Measurements from ENCODE around the gene MRPL14. TPM values are rescaled to one million over a fixed set of nuclear protein-coding genes. Genes with fewer than 3 reads are reported as not detected.

The MRPL14 gene
- total and polyA plus RNA-seq, 2 of the 8 experiments (the other 6 are each of a cell fraction or from before 2014, with no cell fraction given), result 82.0 to 97.1 TPM

- FAIRE-seq, result no peak
- Histone ChIP-seq H3K9ac (replicated peaks in 1 of 4; ENCODE audit: extremely low read depth in 1 of 4, low read depth in 3 of 4, low read length in 3 of 4) (no peak within 1 kb of the TSS), H2BK5ac (ENCODE audit: low read depth, low read length) (0 out of 2 replicates have a peak within 1 kb of the TSS, but pooled peaks have one; percentile 23), H3K27me3 (replicated peaks in 1 of 4; ENCODE audit: control insufficient read depth in 3 of 4, extremely low read depth in 1 of 4, insufficient read depth in 3 of 4, low read length in 3 of 4) (no peaks in the 10 kb centered on the region), H3K36me3 (ENCODE audit: control insufficient read depth in 2 of 4, insufficient read depth in 4 of 4, low read length in 3 of 4) (peaks cover 0 to 1% (median 0%) of the 10 kb centered on the region in 4 experiments; a peak in 1 of 8 replicates), H3K4ac (replicated peaks; ENCODE audit: insufficient read length, low read depth, low read length) (no peak within 1 kb of the TSS), H4K91ac (replicated peaks; ENCODE audit: insufficient read length, low read length) (no peak within 1 kb of the TSS), H4K8ac (ENCODE audit: extremely low read depth, insufficient read depth, low read length) (no peak within 1 kb of the TSS), H3K27ac (ENCODE audit: low read depth, low read length) (no peak within 1 kb of the TSS), H2BK15ac (ENCODE audit: low read length) (peak within 1 kb of the TSS; percentile 53; the same call in 1 of the 2 replicates), H2BK120ac (replicated peaks; ENCODE audit: low read depth, low read length) (no peak within 1 kb of the TSS), H4K20me1 (replicated peaks in 1 of 2; ENCODE audit: control insufficient read depth in 1 of 2, insufficient read depth in 2 of 2, low read length in 2 of 2) (no peaks in the 10 kb centered on the region), H2BK20ac (ENCODE audit: low read length) (0 out of 2 replicates have a peak within 1 kb of the TSS, but pooled peaks have one; percentile 66), H2AFZ (ENCODE audit: low read length) (no peak within 1 kb of the TSS), H3K56ac (replicated peaks; ENCODE audit: insufficient read length, low read depth, low read length) (no peak within 1 kb of the TSS), H2BK12ac (ENCODE audit: low read depth, low read length) (peak within 1 kb of the TSS; percentile 62; the same call in 1 of the 2 replicates), H3K14ac (ENCODE audit: insufficient read length) (no peak within 1 kb of the TSS), H3K4me3 (ENCODE audit: extremely low read depth in 1 of 4, insufficient read depth in 2 of 4, low read depth in 3 of 4, low read length in 4 of 4) (no peak within 1 kb of the TSS), H3K79me2 (ENCODE audit: control insufficient read depth in 1 of 2, insufficient read depth in 2 of 2, low read length in 2 of 2) (no peaks in the 10 kb centered on the region), H3K18ac (ENCODE audit: extremely low read depth, low read length) (no peak within 1 kb of the TSS), H3K79me1 (ENCODE audit: low read depth, low read length) (no peaks in the 10 kb centered on the region), H4K5ac (ENCODE audit: insufficient read length, low read depth, low read length) (no peak within 1 kb of the TSS), H3K4me1 (replicated peaks in 1 of 4; ENCODE audit: control insufficient read depth in 3 of 4, insufficient read depth in 4 of 4, low read length in 3 of 4) (peaks cover 0 to 12% (median 4%) of the 10 kb centered on the region in 4 experiments; a peak in 4 of 7 replicates), H3K23me2 (ENCODE audit: low read depth, low read length) (no peaks in the 10 kb centered on the region), H3K4me2 (ENCODE audit: insufficient read depth in 1 of 2, low read depth in 2 of 2, low read length in 2 of 2) (no peak within 1 kb of the TSS), H2AK5ac (ENCODE audit: low read depth, low read length) (no peak within 1 kb of the TSS), H3K9me3 (ENCODE audit: insufficient read depth in 2 of 2, low read depth in 1 of 2, low read length in 1 of 2) (no peaks in the 10 kb centered on the region), H3K23ac (ENCODE audit: insufficient read length) (no peak within 1 kb of the TSS)
- no peak for DNase-seq (ENCODE audit: low read depth in 1 of 2, low spot score in 2 of 2)
- ChIA-PET POLR2A (ENCODE audit: partially characterized antibody) (interaction anchor here (0.8 to 8.5 kb wide), 4 partner anchors 49 to 98 kb away, joined by 3 to 55 read pairs (median 4); partner anchors contain the start of gene HSP90AB1), CTCF (ENCODE audit: partially characterized antibody) (interaction anchor here (0.8 to 7.5 kb wide), 8 partner anchors 14 to 174 kb away, joined by 3 to 39 read pairs (median 4); no protein-coding TSS in a partner anchor)
- 80% methylated on average over 5 of the region's 5 CpGs; no CpG with 5 or more reads in 1 of the 2 experiments for WGBS, 2 experiments (ENCODE audit: extremely low coverage in 1 of 2, insufficient coverage in 1 of 2, insufficient read length in 1 of 2, insufficient replicate concordance in 2 of 2, low coverage in 1 of 2, low lambda C conversion rate in 2 of 2, missing lambda C conversion rate in 1 of 2)
- TF ChIP-seq SAP30 (IDR thresholded peaks at IDR 0.05; ENCODE audit: insufficient read depth, insufficient replicate concordance, low read length) (no peak), KDM5A (IDR thresholded peaks at IDR 0.05; ENCODE audit: low read length) (no peak), TEAD4 (IDR thresholded peaks at IDR 0.05; ENCODE audit: low read depth, low read length) (no peak), GABPA (IDR thresholded peaks at IDR 0.05; ENCODE audit: borderline replicate concordance, insufficient read depth, low read length) (no peak), RBBP5 (IDR thresholded peaks at IDR 0.05; ENCODE audit: borderline replicate concordance, low read depth, low read length) (no peak), POU5F1 (IDR thresholded peaks at IDR 0.05; ENCODE audit: low read depth, low read length) (no peak), JUND (IDR thresholded peaks at IDR 0.05; ENCODE audit: low read length) (no peak), NRF1 (IDR thresholded peaks at IDR 0.05; ENCODE audit: low read depth, low read length) (no peak), SUZ12 (IDR thresholded peaks at IDR 0.05; ENCODE audit: low read length) (no peak), SP1 (IDR thresholded peaks at IDR 0.05; ENCODE audit: low read depth, low read length) (no peak)
- TF ChIP-seq, protein P1, sequence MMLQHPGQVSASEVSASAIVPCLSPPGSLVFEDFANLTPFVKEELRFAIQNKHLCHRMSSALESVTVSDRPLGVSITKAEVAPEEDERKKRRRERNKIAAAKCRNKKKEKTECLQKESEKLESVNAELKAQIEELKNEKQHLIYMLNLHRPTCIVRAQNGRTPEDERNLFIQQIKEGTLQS (IDR thresholded peaks at IDR 0.05; ENCODE audit: insufficient read depth, low read depth, low read length), result no peak
Observed at GRCh38 chr6:44158770-44159228, 31.5 kb upstream of the MRPL14 start, which contains the start of gene CAPN11. CAPN11 (plus strand) TSS chr6:44158820; CDS start chr6:44158849, 29 bp downstream.
